KMS-11 (cell line): ENCODE data around the gene HAAO.

ENCODE experiments used
- H2AFZ ChIP-seq: fragments of 200-600 bp; sonication (generic); 2 replicates; pipeline ENCODE4 v1.6.1; 2016; ENCODE audit warnings: antibody characterized with exemption, mixed run types, low read depth
- H3K27ac ChIP-seq: fragments of 200-600 bp; sonication (generic); 2 replicates; pipeline ENCODE4 v1.6.1; 2016; ENCODE audit warnings: mild to moderate bottlenecking, mixed run types
- H3K27me3 ChIP-seq: fragments of 200-600 bp; sonication (generic); 2 replicates; pipeline ENCODE4 v1.6.1; 2017; ENCODE audit warnings: mild to moderate bottlenecking, low read depth, mixed run types, moderate library complexity; ENCODE audit not compliant: insufficient read depth
- H3K36me3 ChIP-seq: fragments of 200-600 bp; sonication (generic); 2 replicates; pipeline ENCODE4 v1.6.1; 2017; ENCODE audit warnings: mild to moderate bottlenecking, mixed run types; ENCODE audit not compliant: insufficient read depth
- H3K4me1 ChIP-seq: fragments of 200-600 bp; sonication (generic); 2 replicates; pipeline ENCODE4 v1.6.1; 2016; ENCODE audit warnings: mild to moderate bottlenecking, low read depth, mixed run types; ENCODE audit not compliant: poor library complexity, severe bottlenecking
- H3K4me2 ChIP-seq: fragments of 200-600 bp; sonication (generic); 2 replicates; pipeline ENCODE4 v1.7.0; 2016; ENCODE audit warnings: mild to moderate bottlenecking, mixed run types
- H3K4me3 ChIP-seq: fragments of 200-600 bp; sonication (generic); IDR thresholded peaks from 2 replicates; pipeline ENCODE4 v1.6.1; 2017; ENCODE audit warnings: low read depth, low read length, mixed read lengths; ENCODE audit not compliant: insufficient read depth
- H3K79me2 ChIP-seq: fragments of 200-600 bp; sonication (generic); 2 replicates; pipeline ENCODE4 v1.6.1; 2016; ENCODE audit warnings: low read depth, mixed run types; ENCODE audit not compliant: insufficient read depth
- H3K9ac ChIP-seq: fragments of 200-600 bp; sonication (generic); 2 replicates; pipeline ENCODE4 v1.6.1; 2016; ENCODE audit warnings: mild to moderate bottlenecking, mixed run types
- H4K20me1 ChIP-seq: fragments of 200-600 bp; sonication (generic); 2 replicates; pipeline ENCODE4 v1.6.1; 2016; ENCODE audit warnings: mild to moderate bottlenecking, mixed run types; ENCODE audit not compliant: insufficient read depth
- CTCF ChIP-seq: fragments of 200-600 bp; sonication (generic); conservative IDR thresholded peaks from 2 replicates; pipeline ENCODE4 v1.6.1; 2017; ENCODE audit warnings: low read depth, mild to moderate bottlenecking, antibody characterized with exemption, low read length, moderate library complexity, mixed read lengths

HAAO gene

GRCh38 chr2:42788882-42789281, 3.5 kb downstream of the HAAO start:
- Histone ChIP-seq H3K27me3 (no peaks in the 10 kb centered on the region), H3K9ac (no peak overlapping the region), H3K4me2 (no peak overlapping the region), H3K27ac (no peak overlapping the region), H3K36me3 (no peaks in the 10 kb centered on the region), H3K4me3 (no peak overlapping the region), H2AFZ (no peak overlapping the region), H4K20me1 (no peaks in the 10 kb centered on the region), H3K4me1 (no peaks in the 10 kb centered on the region), H3K79me2 (no peaks in the 10 kb centered on the region)
- no peak for TF ChIP-seq CTCF

GRCh38 chr2:42788478-42788793, 3.9 kb downstream of the HAAO start:
- no peak overlapping the region for H3K4me2 ChIP-seq
- TF ChIP-seq CTCF: no peak
- no peaks in the 10 kb centered on the region for H3K79me2 ChIP-seq
- no peak overlapping the region for H3K9ac ChIP-seq
- no peaks in the 10 kb centered on the region for H3K36me3 ChIP-seq
- H4K20me1 ChIP-seq: no peaks in the 10 kb centered on the region
- H3K4me3 ChIP-seq: no peak overlapping the region
- no peaks in the 10 kb centered on the region for H3K4me1 ChIP-seq
- H3K27ac ChIP-seq: no peak overlapping the region
- no peaks in the 10 kb centered on the region for H3K27me3 ChIP-seq
- no peak overlapping the region for H2AFZ ChIP-seq

GRCh38 chr2:42787788-42788477, 4.5 kb downstream of the HAAO start:
- no peak overlapping the region for H2AFZ ChIP-seq
- H3K4me3 ChIP-seq: no peak overlapping the region
- H3K79me2 ChIP-seq: no peaks in the 10 kb centered on the region
- no peaks in the 10 kb centered on the region for H4K20me1 ChIP-seq
- no peak for TF ChIP-seq CTCF
- H3K27ac ChIP-seq: no peak overlapping the region
- H3K27me3 ChIP-seq: no peaks in the 10 kb centered on the region
- H3K36me3 ChIP-seq: no peaks in the 10 kb centered on the region
- H3K4me1 ChIP-seq: no peaks in the 10 kb centered on the region
- no peak overlapping the region for H3K4me2 ChIP-seq
- no peak overlapping the region for H3K9ac ChIP-seq

- no peak overlapping the region for H3K4me2 ChIP-seq
These were observed 5.0 kb downstream of the HAAO start for GRCh38 chr2:42787424-42787787.

More at GRCh38 chr2:42787424-42787787, 5.0 kb downstream of the HAAO start:
- Histone ChIP-seq H3K36me3 (no peaks in the 10 kb centered on the region), H3K4me3 (no peak overlapping the region), H3K79me2 (no peaks in the 10 kb centered on the region), H3K27me3 (no peaks in the 10 kb centered on the region), H3K9ac (no peak overlapping the region), H2AFZ (no peak overlapping the region), H4K20me1 (no peaks in the 10 kb centered on the region), H3K4me1 (no peaks in the 10 kb centered on the region), H3K27ac (no peak overlapping the region)
- TF ChIP-seq CTCF: no peak
